HG03565 (cell line): Measurements from ENCODE around the gene RER1.

Experiments used
- ATAC-seq: cut with Tn5 transposase; IDR thresholded peaks from one replicate; pipeline ENCODE4 v1.9.1; 2021; ENCODE audit warnings: mild to moderate bottlenecking, moderate library complexity; ENCODE audit not compliant: unreplicated experiment

The RER1 gene

DNA sequence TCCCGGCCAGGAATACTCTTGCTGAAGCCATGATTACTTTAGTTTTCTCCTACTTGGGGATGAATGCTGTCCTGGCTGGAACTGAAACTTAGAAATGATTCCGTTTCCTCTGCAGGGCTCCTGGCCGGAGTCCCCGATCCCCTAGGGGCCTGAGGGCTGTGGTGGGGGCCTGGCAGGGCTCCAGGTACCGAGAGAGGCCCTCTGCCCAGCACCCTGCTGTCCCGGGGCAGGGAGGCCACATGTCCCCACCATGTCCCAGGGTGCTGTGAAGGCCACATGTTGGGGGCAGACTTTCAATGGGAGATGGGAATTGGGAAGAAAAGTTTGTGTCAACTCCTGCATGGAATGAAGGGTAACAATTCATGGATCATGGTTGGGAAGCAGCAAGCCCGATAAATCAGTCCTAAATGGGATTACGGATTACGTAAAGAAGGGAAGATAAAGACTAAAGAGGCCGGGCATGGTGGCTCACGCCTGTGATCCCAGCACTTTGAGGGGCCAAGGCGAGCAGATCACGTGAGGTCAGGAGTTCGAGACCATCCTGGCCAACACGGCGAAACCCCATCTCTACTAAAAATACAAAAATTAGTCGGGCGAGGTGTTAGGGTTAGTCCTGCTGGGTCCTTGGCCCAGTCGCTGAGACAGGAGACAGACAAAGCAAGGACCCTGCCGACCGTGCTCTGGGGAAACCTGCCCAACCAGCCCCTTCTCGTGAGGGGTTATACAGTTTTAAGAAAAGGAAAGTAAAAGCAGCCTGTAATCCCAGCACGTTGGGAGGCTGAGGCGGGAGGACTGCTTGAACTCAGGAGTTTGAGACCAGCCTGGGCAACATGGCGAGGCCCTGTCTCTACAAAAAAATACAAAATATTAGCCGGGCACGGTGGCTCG is 37.8 kb upstream of the RER1 start:
- ATAC-seq: no peak

DNA sequence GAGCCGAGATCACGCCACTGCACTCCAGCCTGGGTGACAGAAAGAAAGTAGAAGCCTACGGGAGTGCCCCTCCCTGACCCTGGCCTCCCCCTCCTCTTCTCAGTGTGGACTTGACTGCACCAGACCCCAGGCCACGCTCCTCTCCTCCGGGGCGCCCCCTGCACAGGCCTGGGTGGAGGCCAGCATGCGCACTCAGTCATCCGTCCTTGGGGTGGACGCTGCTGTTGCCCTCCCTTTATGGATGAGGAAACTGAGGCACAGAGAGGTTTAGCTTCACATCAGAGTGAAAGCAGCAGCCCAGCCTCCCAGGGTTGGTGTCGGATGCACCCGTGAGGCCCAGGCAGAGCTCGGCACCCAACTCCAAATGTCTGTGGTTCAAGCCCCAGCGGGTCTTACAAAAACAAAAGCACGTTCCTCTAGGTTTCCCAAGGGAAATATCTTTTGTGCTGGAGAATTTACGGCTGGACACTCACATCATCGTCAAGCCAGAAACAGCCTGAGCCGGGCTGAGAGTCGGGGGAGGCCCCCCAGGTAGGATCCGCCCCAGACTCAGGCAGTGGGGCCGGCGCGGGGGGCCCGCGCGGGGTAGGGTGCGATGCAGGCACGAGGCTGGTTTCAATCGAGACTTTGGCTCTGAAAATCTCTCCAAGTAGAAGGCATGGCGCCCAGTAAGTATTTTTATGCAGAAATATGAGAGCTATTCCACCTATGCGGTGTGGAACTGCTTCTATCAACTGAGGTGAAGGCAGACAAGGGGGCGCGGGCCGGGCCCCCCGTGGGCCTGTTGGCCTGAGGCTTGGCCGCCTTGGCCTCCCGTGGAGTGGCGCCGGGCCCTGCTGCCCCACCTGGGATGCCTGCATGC is 36.9 kb upstream of the RER1 start:
- no peak for ATAC-seq

DNA sequence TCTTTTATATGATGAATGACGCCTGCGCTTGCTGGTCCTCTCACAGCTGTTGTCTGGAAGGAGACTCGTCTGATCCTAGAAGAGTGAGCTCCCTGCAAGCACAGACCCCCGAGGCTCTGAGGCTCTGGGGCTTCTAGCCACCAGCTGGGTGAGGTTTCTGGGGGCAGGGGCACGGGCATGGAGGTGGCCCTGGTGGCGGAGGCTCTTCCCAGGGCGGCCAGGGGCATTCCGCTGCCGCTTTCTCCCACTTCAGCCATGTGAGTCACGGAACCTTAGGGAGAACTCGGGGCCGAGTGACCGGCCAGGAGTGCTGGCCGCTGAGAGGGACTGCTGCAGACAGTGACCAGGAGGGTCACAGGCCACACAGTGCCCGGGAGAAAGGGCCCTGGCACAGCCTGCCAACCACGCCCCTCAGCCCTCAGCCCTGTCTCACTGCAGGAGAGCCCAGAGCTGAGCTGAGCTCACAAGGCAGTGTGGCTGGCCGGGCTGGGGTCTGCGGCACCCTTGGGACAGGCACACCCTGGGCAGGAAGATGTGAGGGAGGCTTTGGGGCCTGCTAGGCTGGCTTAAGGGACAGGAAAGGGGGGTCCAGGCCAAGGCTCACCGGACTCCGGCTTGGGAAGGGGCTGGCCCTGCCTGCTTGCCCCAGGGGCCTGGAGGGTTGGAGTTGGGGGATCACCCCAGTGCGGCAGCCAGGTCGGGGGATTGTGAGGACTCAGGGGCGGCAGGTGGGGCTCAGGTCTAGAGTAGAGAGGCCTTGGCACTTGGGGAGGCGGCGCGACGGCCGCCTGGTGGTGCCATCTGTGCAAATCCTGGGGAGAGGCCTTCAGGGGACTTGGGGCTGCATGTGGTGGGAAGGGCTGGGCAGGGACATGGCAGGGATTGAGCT is 36.0 kb upstream of the RER1 start:
- no peak for ATAC-seq

DNA sequence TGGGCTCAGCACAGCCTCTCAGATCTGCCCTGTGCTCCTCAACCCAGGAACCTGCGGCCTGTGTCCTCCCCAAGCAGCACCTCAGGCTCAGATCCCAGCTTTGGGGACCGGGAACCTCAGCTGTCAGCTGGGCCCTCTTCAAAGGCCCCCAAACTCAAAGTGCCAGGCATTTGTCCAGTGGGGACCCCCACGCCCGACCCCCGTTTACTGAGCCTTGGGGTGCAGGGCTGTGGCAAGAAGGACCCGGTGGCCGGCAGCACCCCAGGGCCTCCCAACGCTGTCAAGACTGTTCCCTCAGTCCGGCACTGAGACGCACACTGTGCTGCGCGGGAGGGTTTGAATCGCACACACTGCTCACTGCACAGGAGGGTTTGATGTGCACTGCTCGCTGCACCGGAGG is 35.2 kb upstream of the RER1 start:
- no peak for ATAC-seq

DNA sequence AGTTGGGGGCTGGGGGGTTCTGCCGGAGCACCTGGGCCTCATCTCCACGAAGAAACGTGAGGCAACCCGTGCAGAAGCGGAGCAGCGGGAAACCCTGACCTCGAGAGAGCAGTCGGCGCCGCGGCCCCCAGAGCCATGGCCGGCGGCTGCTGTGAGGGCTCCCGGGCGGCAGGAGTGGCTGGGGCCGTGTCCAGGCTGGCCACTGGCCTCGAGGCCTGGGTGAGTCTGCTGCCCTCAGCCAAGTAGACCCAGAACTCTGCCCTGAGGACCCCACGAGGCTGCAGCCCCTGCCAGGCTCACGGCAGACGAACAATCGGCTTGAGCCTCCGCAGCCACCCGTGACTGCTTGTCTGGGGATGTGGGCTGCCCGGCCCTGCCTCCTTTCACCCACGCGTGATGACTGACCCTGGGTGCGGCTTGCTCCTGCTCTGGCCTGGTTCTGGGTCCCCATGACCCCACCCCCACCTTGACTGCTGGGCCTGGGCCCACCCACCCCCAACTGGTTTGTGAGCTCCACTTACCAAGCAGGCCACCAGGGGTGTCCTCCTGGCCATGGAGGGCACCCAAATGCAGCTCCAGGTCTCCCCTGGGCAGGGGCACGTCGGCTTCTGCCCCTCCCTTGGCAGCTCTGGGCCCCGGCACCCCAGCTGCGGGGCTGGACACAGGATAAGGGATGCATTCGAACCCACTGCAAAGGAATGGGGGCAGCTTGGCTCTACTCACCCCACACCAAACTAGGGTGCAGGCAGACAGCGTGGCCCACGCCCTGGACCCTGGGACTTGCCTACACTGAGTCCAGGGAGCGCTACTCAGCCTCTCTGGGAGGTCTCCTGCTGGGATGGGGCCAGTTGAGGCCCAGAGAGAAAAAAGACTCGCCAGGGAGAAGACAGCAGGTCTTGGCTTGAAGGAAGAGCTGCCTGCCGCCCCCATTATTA is 34.5 kb upstream of the RER1 start:
- ATAC-seq: no peak

DNA sequence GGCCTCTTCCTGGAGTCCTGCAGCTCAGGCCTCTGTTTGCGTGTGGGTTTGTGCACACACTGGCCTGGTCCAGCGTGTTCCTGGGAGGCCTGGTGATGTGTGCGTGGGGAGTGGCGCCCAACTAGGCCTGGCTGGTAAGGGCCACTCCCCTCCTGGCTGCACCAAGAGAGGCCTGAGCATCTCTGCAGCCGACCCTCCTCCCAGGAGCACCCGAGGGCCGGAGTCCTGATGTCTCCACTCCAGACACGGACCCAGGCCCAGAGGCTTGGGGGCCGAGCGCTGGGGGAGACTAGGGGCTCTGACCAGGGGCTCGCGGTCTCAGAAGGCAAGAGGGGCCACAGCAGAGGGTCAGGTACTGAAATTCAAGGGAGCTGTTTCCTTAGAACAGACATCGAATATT is 33.6 kb upstream of the RER1 start:
- ATAC-seq: no peak

DNA sequence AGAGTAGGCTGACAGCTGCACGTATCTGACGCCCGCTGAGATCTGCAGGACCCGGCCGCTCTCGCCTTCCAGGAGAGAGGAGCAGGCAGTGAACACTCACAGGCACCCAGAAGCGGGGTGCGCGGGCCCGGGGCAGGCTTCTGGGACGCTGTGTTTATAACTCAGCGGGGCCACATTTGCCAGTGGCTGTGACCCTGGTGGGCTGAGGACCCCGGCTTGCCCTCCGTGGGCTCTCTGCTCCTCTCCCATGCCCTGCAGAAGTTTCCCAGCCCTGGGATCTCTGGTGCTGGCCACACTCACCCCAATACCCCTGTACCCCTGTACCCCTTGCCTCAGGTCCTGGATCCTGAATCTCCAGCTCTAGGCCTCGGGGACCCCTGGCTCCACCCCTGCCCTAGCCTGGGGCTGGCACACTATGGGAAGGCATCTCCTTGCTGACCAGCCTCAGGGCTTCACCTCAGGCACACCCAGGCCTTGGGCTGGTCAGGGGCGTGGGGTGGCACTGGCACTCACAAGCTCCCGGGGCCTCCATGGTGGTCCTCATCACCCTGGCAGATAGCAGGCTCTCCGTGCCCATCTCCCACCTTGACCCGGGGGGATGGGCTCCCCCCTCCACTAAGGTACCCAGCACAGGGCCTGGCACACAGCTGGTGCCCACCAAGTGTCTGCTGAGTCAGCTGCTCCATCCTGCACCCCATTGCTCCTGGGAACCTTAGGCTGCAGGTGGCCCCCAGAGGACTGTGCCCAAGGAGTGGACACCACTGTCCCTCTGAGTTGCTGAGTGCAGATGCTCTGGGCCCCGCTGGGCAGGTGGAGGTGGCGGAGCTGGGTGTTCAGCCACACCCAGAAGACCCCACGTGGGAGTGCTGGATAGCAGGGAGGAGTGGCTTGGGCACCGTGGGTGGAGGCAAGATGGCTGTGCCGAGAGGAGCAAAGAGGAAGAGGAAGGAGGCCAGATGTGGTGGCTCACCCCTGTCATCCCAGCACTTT is 32.7 kb upstream of the RER1 start:
- ATAC-seq: no peak

DNA sequence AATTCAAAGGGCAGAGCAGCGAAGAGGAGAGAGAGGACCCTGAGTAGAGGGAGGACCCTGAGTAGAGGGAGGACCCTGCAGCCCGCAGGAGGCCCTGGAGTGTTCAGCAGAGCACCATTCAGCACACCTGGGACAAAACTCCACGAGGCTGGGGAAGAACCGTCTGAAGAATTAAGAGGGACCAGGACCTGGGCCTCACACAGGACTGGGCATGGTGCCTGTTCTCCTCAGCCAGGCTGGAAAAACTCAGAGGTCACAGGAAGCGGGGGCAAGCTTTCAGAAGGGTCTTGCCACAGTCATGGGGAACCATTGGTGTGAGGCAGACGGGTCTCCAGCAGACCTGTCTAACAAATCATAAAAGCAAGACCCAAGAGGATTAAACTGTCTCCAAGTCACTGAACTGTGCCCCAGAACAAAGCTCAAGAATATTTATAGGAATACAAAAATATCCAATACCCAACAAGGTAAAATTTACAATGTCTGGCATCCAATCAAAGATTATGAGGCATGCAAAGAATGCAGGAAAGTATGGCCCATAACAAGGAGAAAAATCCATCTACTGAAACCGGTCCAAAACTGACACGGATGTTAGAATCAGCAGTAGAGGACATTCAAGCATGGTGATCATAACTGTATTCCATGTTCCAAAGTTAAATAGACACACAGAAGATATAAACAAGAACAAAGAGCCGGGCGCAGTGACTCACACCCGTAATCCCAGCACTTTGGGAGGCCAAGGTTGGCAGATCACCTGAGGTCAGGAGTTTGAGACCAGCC is 30.9 kb upstream of the RER1 start:
- ATAC-seq: no peak

DNA sequence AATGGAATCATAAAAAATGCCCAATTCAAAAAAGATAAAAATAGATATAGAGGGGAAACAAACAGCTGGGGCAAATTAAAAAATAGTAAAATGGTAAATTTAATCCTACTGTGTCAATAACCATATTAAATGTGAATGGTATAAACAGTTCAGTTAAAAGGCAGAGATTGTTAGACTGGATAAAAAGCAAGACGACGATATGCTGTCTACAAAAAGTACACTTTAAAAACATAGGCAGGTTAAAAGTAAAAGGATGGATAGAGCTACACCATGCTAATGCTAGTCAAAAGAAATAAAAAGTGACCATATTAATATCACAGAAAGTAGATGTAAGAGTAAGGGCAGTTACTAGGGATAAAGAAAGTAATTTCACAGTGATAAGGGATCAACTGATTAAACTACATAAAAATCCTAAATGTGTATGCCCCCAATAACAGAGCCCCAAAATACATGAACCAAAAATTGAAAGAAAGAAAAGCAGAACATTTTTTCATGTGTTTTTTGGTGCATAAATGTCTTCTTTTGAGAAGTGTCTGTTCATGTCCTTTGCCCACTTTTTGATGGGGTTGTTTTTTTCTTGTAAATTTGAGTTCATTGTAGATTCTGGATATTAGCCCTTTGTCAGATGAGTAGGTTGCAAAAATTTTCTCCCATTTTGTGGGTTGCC is 27.7 kb upstream of the RER1 start:
- no peak for ATAC-seq

DNA sequence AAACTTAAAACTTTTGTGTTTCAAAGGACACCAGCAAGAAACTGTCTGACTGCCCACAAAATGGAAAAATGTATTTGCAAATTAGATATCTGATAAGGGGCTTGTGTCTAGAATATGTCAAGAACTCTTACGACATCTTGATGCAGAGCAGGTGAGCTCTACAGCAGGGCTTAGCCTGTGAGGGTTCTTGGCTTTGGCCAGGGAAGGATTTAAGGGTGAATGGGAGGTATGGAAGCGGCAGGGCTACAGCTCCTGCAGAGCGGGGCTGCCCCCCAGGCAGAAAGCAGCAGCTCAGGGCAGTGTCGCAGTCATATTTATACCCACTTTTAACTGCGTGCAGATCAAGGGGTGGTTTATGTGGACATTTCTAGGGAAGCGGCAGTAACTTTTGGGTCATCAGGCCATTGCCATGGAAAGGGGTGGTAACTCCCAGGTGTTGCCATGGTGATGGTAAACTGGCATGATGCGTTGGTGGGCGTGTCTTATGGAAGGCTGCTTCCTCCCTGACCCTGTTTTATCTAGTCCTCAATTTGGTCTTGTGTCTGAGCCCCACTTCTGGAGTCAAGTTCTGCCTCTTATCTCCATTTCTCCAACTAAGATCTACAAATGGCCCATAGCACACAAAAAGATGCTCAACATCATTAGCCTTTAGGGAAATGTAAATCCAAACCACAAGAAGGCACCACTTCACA is 23.4 kb upstream of the RER1 start:
- ATAC-seq: no peak

DNA sequence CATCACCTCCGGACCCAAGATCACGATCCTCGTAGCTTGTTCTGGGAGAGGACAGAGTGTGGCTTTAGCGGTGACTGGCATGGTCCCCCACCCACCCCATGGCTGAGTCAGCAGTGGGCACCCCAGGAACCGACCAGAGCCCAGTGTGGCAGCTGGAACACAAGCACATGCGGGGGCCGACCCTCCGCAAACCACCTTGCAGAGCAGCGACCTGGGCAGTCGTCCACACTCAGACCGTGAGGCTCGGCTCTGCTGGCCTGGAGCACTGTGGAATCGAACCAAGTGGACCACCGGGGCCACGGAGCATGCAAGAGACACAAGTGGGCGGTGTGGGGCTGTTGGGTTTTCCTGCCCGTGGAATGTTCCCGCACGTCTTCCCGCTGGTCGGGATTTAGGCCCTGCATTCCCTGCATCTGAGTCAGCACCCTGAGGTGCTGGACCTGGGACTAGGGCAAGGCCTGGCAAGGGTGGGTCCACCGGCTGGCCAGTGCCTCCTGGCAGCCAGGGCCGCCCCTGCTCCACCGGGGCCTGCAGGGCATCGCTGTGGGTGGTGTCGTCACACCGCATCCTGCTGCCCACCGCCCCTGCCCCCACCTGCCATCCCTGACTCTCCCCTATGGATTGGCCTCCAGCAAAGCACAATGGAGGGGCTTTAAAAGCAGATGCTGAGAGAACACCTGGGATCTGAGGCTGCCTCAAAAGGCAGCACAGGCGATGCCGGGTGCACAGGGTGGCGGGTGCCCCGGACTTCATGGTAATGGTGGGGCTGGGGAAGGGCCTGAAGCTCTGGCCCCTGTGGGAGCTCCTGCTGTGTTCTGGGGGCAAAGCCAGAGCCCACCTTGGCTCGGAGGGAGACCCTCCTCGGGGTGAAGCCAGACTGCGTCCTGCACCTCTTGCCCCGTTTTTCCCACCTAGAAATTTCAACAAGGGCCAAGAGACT is 18.8 kb upstream of the RER1 start:
- no peak for ATAC-seq

DNA sequence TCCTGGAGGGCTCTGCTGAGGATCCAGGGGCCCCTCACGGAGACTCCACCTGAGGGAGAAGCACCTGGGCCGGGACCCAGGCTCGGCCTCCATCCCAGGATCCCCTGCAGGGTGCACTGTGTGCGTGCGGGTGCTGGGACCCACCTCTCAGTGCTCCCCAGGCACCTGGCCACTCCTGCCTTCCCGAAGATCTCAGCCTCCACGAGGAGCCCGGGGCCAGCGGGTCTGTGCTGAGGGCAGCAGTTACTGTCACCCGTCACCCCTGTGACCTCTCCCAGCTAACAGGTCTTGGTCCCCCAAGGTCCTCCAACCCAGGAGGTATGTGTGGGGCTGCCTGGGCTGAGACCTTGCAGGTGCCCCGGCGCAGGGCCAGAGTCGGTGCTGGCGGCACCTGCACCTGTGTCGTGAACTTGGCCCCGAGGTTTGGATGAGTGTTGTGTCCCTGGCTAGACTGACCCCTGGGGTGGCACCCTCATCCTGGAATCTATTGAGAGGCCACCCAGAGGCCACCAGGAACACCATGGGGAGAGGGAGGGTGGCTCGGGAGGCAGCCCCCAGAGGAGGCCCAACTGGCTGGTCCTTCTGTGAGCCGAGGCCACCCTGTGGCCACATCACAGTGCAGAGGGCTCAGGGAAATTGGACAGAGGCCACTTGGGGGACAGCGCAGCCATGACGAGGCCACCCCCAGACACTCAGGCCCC is 17.9 kb upstream of the RER1 start:
- ATAC-seq: no peak

DNA sequence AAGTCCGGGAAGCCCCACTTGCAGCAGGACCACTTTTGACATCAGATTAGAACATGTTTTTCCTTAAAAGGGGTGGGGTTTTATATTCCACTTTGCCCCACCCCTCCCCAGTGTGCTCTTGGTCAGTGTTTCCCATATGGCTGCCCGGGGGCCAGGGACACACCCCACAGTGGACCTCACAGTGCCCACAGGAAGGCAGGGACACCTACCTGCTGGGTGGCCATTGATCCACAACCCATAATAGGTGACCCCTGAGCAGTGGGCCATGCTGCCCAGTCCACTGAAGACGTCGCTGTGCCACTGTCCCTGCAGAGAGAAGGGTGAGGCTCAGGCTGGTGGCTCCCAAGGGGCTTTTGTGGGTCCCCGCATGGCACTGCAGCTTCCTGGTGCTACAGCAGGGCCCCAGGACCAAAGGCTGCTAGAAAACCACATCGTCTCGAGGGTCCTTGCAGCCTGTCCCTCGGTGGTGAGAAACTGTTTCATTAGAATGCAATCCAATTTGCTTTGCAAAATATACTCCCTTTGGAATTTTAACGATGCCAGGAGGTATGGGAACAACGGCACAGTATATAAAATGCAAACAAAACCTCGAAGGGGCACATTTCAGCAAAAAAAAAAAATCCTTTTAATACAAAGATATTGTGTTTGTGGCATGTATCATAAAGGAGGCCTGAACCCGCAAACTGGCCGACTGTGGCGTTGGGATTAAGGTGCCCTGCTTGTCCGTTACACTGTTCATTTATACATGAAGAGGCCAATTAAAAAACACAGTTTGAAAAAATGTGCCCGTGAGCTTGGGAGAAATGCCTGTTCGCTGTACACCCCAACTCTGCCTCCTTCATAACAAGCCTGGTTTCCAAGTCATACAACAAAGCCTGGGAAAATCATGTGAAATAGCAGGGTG is 17.1 kb upstream of the RER1 start:
- no peak for ATAC-seq

DNA sequence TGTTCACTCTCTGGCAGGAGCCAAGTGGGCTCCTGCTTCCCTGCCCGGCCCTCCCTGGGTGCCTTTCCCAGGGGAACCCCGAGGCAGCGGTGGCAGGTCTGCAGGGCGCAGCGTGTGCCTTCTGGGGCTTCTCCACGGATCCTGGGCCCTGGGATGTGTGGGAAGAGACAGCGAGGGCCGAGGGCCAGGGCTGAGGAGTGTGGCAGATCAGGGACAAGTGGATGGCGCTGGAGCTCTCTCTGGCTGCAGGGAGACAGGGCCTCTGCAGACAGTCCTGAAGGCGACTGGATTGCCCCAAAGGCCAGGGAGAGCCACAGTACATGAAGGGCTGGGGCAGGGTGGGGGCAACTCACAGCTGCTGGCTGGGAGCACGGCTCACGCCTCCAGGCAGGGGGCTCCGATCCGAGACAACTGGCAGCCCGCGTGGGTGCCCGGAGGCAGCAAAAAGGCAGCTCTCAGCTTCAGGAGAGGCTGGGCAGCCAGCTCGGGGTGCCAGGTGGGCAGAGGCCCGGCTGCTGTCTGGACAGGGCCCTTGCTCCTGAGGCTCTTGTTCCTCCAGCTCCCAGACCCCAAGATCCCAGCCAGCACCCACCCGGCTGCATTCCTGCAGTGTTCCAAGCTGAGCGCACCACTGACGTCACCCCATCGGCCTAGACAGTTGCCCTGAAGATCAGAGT is 16.3 kb upstream of the RER1 start:
- no peak for ATAC-seq
